ENCODE measurements around the gene PASD1. TPM values are rescaled to one million over a fixed set of nuclear protein-coding genes. Genes with fewer than 3 reads are reported as not detected.
"Not testable (repeated sequence)": the region's sequence is repeated elsewhere in the genome, so short reads cannot be mapped to it uniquely, and the experiment has no call there.

The PASD1 gene, protein sequence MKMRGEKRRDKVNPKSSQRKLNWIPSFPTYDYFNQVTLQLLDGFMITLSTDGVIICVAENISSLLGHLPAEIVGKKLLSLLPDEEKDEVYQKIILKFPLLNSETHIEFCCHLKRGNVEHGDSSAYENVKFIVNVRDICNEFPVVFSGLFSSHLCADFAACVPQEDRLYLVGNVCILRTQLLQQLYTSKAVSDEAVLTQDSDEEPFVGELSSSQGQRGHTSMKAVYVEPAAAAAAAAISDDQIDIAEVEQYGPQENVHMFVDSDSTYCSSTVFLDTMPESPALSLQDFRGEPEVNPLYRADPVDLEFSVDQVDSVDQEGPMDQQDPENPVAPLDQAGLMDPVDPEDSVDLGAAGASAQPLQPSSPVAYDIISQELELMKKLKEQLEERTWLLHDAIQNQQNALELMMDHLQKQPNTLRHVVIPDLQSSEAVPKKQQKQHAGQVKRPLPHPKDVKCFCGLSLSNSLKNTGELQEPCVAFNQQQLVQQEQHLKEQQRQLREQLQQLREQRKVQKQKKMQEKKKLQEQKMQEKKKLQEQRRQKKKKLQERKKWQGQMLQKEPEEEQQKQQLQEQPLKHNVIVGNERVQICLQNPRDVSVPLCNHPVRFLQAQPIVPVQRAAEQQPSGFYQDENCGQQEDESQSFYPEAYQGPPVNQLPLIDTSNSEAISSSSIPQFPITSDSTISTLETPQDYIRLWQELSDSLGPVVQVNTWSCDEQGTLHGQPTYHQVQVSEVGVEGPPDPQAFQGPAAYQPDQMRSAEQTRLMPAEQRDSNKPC
- under 1 TPM in 5 of 8 experiments, not detected in 3; 0.05 to 0.43 (median 0.10) TPM for total RNA-seq

DNA sequence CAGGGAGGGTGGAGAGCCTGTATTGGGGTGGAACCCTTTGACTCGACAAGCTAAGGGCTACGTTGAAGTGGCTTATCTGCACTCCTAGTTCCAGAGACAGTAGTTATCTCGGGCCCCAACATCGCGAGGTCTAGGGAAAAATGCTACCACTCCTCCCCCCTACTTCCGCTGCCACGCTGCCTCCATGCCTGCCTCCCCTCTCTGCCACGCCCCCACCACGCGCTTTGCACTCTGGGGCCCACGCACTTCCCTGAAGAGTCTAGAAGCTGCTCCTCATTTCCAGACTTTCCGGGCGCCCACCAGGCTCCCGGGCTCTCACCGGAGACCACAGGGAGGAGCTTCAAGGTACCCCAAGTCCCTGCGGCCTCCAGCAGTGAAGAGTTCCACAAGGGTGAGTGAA, at the start of gene PASD1:
PASD1 (plus strand) TSS at position 227 of the 400 bp plus-strand sequence. CDS start 37,879 bp downstream, outside the sequence.
- Histone ChIP-seq H3K4me3 (no peak within 1 kb of the TSS), H3K4me1 (replicated peaks in 1 of 2) (no peaks in the 10 kb centered on the region), H3K27ac (no peak within 1 kb of the TSS)
- ATAC-seq (replicated peaks in 6 of 8), result no peak
- no CpG with 5 or more reads among the region's 16 CpGs for whole genome bisulfite sequencing, 10 experiments
- in situ Hi-C loops (cut with MboI; ENCODE audit: low pct_unique_long_range_greater_than_20kb in 2 of 9, low sequenced_read_pairs in 9 of 9, unreplicated experiment in 9 of 9), result no loop called here

DNA sequence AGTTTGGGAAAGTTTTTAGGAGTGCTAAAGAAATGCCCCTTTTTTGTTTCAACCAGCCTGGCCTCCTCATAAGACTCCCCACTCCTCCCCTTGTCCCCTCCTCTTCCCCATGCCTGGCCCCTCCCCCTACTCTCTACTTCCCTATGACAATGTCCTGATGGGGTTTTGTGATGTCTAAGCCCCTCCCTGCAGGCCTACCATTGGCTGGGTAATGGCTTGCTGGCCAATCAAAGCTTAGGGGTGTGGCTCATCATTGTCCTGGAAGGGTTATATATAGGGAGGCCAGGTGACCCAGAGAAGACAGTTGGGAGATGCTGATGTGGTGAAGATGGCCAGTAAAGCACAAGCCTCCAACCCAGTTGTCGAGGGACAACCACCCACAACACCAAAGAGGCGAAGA, 48.2 kb upstream of the PASD1 start:
- Histone ChIP-seq H3K4me3 (no peak overlapping the region), H3K4me1 (replicated peaks in 1 of 2) (no peaks in the 10 kb centered on the region), H3K27ac (no peak overlapping the region)
- no peak for ATAC-seq (replicated peaks in 6 of 8)
- no CpG with 5 or more reads among the region's 2 CpGs for WGBS, 10 experiments
- in situ Hi-C loops (cut with MboI; ENCODE audit: low pct_unique_long_range_greater_than_20kb in 2 of 9, low sequenced_read_pairs in 9 of 9, unreplicated experiment in 9 of 9), result loop anchor here in 2 of 9 experiments (25.0 kb wide), 1 partner anchor 172 kb away; the partner anchor contains the start of gene PRRG3 (in 2 of the 2)

DNA sequence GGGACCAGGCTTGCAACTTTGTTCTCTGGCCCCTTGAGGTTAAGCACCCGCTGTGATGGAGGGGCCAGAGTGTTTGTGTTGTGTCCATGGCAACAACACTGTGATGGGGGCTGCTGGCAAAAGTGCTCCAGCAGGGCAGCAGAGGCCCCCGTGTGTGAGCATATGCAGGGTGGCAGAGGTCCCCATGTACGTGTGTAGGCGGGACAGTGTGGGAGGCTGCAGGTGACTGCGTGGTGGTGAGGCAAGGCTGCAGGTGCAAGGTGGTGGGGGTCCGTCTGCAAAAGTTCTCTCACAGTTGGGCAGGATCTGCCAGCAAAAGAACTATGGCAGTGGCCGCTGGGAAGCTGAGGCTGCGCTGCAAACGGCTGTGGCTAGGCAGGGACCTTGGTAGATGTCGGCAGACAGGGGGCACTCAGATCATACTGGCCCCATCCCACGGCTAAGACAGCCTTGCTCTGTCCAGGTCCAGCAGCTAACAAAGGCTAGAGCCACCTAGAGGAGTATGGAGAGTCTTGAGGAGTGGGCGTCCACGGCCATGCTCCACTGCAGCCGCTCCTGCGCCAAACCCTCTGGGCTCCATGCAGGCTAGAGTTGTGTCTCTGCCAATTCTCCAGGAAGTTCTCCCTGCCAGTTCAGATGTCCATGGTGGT, 46.8 kb upstream of the PASD1 start:
- in situ Hi-C loops (cut with MboI; ENCODE audit: low pct_unique_long_range_greater_than_20kb in 2 of 9, low sequenced_read_pairs in 9 of 9, unreplicated experiment in 9 of 9), result loop anchor here in 2 of 9 experiments (25.0 kb wide), 1 partner anchor 171 kb away; the partner anchor contains the start of gene PRRG3 (in 2 of the 2)
- Histone ChIP-seq H3K27ac (no peak overlapping the region), H3K4me1 (replicated peaks in 1 of 2) (no peaks in the 10 kb centered on the region), H3K4me3 (no peak overlapping the region)
- no peak for ATAC-seq (replicated peaks in 6 of 8)
- WGBS, 10 experiments, result 0 to 60% (median 0%) methylated on average over 1 to 3 of the region's 15 CpGs; no CpG with 5 or more reads in 7 of the 10 experiments

DNA sequence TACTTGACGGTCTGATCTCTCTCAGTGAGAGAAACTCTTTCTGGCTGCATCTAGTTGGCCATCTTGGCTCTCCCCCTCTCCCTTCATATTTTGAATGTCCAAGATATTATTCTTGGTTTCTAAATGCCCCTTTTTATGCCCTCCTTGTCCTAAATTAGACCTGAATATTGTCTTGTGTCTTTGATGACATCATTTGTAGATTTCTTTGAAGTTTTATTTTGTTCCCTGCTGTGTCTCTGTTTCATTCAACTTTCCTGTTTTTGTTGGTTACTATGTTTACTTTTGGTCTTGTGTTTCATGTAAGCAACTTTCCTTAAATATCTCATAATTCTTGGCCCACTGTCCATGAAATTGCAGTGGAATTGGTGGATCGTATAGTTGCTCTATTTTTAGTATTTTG, 46.1 kb upstream of the PASD1 start:
- Histone ChIP-seq H3K27ac (no peak overlapping the region), H3K4me1 (replicated peaks in 1 of 2) (no peaks in the 10 kb centered on the region), H3K4me3 (no peak overlapping the region)
- 0 to 100% (median 64%) methylated on average over 1 to 2 of the region's 2 CpGs; no CpG with 5 or more reads in 6 of the 10 experiments for WGBS, 10 experiments
- in situ Hi-C loops (cut with MboI; ENCODE audit: low pct_unique_long_range_greater_than_20kb in 2 of 9, low sequenced_read_pairs in 9 of 9, unreplicated experiment in 9 of 9), result loop anchor here in 2 of 9 experiments (25.0 kb wide), 1 partner anchor 170 kb away; the partner anchor contains the start of gene PRRG3 (in 2 of the 2)
- no peak for ATAC-seq (replicated peaks in 6 of 8)

DNA sequence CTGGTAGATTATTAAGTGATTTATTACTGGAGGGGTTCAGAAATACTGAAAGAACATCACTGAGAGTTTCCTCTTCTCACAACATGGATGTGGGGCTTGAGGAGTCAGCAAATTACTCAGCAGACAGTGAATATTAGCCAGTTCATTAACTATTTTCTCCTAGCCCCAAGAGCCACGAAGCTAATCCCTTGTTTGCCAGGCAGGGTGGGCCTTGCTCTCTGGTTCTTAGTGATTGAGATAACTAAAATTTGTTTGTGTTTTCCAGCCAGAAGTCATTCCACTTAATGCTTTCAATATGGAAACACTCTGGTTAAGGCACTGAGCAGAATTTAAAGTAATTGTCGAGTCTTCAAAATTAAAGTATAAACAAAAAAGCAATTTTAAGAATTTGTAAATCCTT, 40.1 kb upstream of the PASD1 start:
- no peak for ATAC-seq (replicated peaks in 6 of 8)
- Histone ChIP-seq H3K4me1 (replicated peaks in 1 of 2) (no peaks in the 10 kb centered on the region), H3K4me3 (no peak overlapping the region), H3K27ac (no peak overlapping the region)
- WGBS, 10 experiments, result 0 to 83% (median 34%) methylated on average over 1 to 2 of the region's 2 CpGs; no CpG with 5 or more reads in 4 of the 10 experiments
- in situ Hi-C loops (cut with MboI; ENCODE audit: low pct_unique_long_range_greater_than_20kb in 2 of 9, low sequenced_read_pairs in 9 of 9, unreplicated experiment in 9 of 9), result loop anchor here in 2 of 9 experiments (25.0 kb wide), 1 partner anchor 164 kb away; the partner anchor contains the start of gene PRRG3 (in 2 of the 2)

DNA sequence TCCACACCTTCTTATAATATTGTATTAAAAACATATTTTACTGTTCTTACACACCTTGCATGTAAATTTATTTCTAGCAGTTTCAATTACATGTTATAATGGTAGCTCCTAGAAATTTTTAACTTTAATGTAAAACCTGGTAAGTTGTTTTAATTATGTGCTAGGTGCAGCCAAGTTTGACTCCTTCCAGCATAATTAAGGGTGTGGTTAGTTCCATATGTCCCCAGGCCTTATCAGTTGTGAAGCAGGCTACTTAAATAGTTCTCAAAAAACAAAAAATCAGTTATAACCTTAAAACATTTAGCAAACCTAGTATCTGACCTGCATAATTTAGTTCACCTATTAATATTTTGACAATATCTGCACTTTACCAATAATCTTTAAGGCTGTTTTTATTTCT, 26.9 kb upstream of the PASD1 start:
- H3K27ac ChIP-seq, result no peak overlapping the region
- in situ Hi-C loops (cut with MboI; ENCODE audit: low pct_unique_long_range_greater_than_20kb in 2 of 9, low sequenced_read_pairs in 9 of 9, unreplicated experiment in 9 of 9), result no loop called here
- no peaks in the 10 kb centered on the region for H3K4me1 ChIP-seq (replicated peaks in 1 of 2)
- no peak overlapping the region for H3K4me3 ChIP-seq
- no peak for ATAC-seq (replicated peaks in 6 of 8)

DNA sequence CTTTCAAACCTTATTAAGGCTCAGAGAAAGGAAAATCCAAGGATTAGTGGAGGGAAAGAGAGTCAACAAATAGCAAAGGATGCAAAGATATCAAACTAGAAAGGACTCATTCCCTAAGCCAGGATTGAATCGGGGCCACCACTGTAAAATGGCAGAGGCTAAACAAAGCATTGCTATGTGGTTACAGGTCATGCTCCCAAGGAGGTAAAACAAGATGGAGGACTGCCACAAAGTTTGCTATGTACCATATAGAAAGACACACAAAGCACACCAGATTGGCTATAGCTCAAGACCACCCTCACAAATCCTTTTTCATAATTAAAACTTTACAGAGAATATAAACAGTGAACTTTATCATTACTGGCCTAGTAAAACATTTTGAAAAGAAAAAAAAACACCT, 25.9 kb upstream of the PASD1 start:
- 0 to 15% (median 0%) methylated on average over 1 of the region's 1 CpG; no CpG with 5 or more reads in 7 of the 10 experiments for WGBS, 10 experiments
- Histone ChIP-seq H3K27ac (no peak overlapping the region), H3K4me3 (no peak overlapping the region), H3K4me1 (replicated peaks in 1 of 2) (no peaks in the 10 kb centered on the region)
- no peak for ATAC-seq (replicated peaks in 6 of 8)
- in situ Hi-C loops (cut with MboI; ENCODE audit: low pct_unique_long_range_greater_than_20kb in 2 of 9, low sequenced_read_pairs in 9 of 9, unreplicated experiment in 9 of 9), result no loop called here

DNA sequence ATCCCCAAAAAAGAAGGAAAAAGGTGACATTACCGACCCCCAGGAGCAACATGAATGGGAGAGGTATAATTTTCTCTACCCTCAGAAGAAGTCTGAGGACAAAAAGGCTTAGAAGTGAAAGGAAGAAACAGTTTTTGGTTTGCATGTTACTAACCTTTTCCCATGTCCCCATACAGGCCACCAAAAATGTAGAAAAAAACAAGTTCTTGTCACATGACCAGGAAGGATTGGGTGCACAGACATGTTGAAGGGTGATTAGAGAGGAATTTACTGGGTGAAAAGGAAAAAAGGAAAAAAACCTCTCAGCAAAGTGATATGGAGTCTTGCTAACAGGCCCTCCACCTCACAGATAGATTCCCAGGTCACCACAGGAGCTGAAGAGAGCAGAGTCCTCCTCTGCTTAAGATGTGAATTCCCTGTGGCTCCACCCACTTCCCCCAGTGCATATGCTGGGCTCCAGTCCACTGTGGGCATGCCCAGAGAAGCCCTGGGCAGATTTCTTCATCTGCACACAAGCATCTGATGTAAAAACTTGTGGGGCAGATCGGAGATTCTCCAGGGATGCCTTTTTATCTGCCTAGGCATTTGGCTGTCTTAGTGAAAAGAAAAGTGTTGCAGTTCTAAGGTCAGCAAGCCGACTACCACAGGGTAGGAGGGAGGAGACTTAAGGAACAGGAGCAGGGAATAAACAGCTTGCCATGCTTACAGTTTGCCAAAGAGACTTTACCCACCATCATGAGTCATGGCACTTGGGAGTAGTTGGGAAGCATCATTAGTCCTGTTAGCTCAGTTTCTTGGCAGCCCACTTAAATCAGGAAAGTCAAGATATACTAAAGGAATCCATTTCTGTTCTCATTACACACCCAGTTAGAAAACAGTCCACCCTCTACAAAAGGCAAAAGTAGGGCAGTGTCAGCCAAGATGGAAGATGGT, 25.0 kb upstream of the PASD1 start:
- 0 to 100% (median 41%) methylated on average over 1 to 2 of the region's 3 CpGs; no CpG with 5 or more reads in 6 of the 10 experiments for WGBS, 10 experiments
- no peak overlapping the region for H3K4me3 ChIP-seq
- no peak overlapping the region for H3K27ac ChIP-seq
- ATAC-seq (replicated peaks in 6 of 8), result peak in 3 of 8 experiments; percentile 59 to 91 (median 63)
- no peaks in the 10 kb centered on the region for H3K4me1 ChIP-seq (replicated peaks in 1 of 2)
- in situ Hi-C loops (cut with MboI; ENCODE audit: low pct_unique_long_range_greater_than_20kb in 2 of 9, low sequenced_read_pairs in 9 of 9, unreplicated experiment in 9 of 9), result no loop called here

DNA sequence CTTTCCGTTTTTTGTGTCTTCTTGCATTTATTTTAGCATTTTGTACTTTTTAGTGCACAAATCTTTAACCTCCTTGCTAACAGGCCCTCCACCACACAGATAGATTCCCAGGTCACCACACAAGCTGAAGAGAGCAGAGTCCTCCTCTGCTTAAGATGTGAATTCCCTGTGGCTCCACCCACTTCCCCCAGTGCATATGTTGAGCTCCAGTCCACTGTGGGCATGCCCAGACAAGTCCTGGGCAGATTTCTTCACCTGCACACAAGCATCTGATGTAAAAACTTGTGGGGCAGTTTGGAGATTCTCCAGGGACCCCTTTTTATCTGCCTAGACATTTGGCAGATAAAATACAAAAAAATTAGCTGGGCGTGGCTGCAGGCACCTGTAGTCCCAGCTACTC, 19.8 kb upstream of the PASD1 start:
- Histone ChIP-seq H3K4me1 (replicated peaks in 1 of 2) (no peaks in the 10 kb centered on the region), H3K27ac (no peak overlapping the region), H3K4me3 (no peak overlapping the region)
- peak in 3 of 8 experiments; percentile 50 to 75 (median 59) for ATAC-seq (replicated peaks in 6 of 8)
- 45 to 48% methylated on average over 2 of the region's 2 CpGs; no CpG with 5 or more reads in 8 of the 10 experiments for WGBS, 10 experiments
- in situ Hi-C loops (cut with MboI; ENCODE audit: low pct_unique_long_range_greater_than_20kb in 2 of 9, low sequenced_read_pairs in 9 of 9, unreplicated experiment in 9 of 9), result no loop called here

DNA sequence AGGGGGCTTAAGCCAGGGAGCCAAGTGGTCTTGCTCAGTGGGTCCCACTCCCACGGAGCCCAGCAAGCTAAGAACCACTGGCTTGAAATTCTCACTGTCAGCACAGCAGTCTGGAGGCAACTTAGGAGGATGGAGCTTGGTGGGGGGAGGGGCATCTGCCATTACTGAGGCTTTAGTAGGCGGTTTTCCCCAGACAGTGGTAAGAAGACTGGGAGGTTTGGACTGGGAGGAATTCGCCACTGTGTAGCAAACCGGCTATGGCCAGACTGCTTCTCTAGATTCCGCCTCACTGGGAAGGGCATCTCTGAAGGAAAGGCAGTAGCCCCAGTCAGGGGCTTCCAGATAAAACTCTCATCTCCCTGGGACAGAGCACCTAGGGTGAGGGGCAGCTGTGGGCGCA, 17.2 kb upstream of the PASD1 start:
- H3K4me3 ChIP-seq; H3K27ac ChIP-seq; in situ Hi-C loops (cut with MboI; ENCODE audit: low pct_unique_long_range_greater_than_20kb in 2 of 9, low sequenced_read_pairs in 9 of 9, unreplicated experiment in 9 of 9); ATAC-seq (replicated peaks in 6 of 8); H3K4me1 ChIP-seq (replicated peaks in 1 of 2): not testable (repeated sequence)
- 7 to 100% methylated on average over 1 to 2 of the region's 6 CpGs; no CpG with 5 or more reads in 8 of the 10 experiments for WGBS, 10 experiments

DNA sequence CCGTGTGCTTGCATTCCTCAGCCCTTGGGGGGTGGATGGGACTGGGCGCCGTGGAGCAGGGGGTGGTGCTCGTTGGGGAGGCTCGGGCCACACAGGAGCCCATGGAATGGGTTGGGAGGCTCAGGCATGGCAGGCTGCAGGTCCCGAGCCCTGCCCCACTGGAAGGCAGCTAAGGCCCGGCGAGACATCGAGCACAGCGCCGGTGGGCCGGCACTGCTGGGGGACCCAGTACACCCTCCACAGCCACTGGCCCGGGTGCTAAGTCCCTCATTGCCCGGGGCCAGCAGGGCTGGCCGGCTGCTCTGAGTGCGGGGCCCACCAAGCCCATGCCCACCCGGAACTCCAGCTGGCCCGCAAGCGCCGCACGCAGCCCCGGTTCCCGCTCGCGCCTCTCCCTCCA, 12.3 kb upstream of the PASD1 start:
- H3K4me3 ChIP-seq; H3K4me1 ChIP-seq (replicated peaks in 1 of 2); in situ Hi-C loops (cut with MboI; ENCODE audit: low pct_unique_long_range_greater_than_20kb in 2 of 9, low sequenced_read_pairs in 9 of 9, unreplicated experiment in 9 of 9); ATAC-seq (replicated peaks in 6 of 8); H3K27ac ChIP-seq: not testable (repeated sequence)
- WGBS, 10 experiments, result no CpG with 5 or more reads among the region's 25 CpGs

DNA sequence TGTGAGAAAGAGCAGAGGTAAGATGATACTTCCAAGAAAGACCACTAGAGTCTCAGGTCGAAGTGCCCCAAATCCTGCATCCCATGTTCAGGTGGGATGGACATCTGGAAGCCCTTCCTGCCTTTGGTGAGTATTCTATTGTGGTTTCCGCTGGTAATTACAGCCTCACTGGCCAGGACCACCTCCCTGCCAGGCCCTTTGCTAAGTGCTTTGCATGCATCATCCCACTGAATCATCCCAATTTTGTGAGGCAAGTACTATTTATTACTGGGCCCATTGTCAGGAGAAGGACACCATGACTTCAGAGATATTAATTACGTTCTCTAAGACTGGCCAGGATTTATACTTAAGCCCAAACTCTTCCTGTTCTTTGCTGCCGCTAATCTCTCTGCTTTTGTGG, 10.7 kb upstream of the PASD1 start:
- Histone ChIP-seq H3K27ac (no peak overlapping the region), H3K4me1 (replicated peaks in 1 of 2) (no peaks in the 10 kb centered on the region), H3K4me3 (no peak overlapping the region)
- 0 to 95% (median 57%) methylated on average over 1 to 4 of the region's 4 CpGs; no CpG with 5 or more reads in 6 of the 10 experiments for WGBS, 10 experiments
- in situ Hi-C loops (cut with MboI; ENCODE audit: low pct_unique_long_range_greater_than_20kb in 2 of 9, low sequenced_read_pairs in 9 of 9, unreplicated experiment in 9 of 9), result no loop called here
- ATAC-seq (replicated peaks in 6 of 8), result peak in 3 of 8 experiments; percentile 25 to 74 (median 36)

Data from motor neuron (in vitro differentiated cells).